ENCODE results near the gene OR56B4. TPM values are rescaled to one million over a fixed set of nuclear protein-coding genes. Genes with fewer than 3 reads are reported as not detected.

OR56B4 gene, protein sequence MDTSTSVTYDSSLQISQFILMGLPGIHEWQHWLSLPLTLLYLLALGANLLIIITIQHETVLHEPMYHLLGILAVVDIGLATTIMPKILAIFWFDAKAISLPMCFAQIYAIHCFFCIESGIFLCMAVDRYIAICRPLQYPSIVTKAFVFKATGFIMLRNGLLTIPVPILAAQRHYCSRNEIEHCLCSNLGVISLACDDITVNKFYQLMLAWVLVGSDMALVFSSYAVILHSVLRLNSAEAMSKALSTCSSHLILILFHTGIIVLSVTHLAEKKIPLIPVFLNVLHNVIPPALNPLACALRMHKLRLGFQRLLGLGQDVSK
- not detected in 2 replicates for total RNA-seq

GRCh38 chr11:6107384-6107783 lies at the start of gene OR56B4:
Gene OR56B4 (plus strand): TSS chr11:6107684. CDS start chr11:6107779, 95 bp downstream.

Other genes starting within 250 kb of the OR56B4 start
- not detected in 2 replicates for gene OR52E8, start 250.0 kb upstream of the OR56B4 start, total RNA-seq
- not detected in 2 replicates for gene OR52E4, start 227.1 kb upstream of the OR56B4 start, total RNA-seq
- not detected in 2 replicates for gene OR52E5, start 214.5 kb upstream of the OR56B4 start, total RNA-seq
- not detected in 2 replicates for gene OR56A3, start 165.4 kb upstream of the OR56B4 start, total RNA-seq
- gene OR56A5, start 139.2 kb upstream of the OR56B4 start, total RNA-seq = not detected in 2 replicates
- gene OR52L1, start 120.7 kb upstream of the OR56B4 start, total RNA-seq = not detected in 2 replicates
- gene OR56A4, start 100.7 kb upstream of the OR56B4 start, total RNA-seq = not detected in 2 replicates
- not detected in 2 replicates for gene OR56A1, start 76.9 kb upstream of the OR56B4 start, total RNA-seq
- gene OR52B2, start 62.6 kb downstream of the OR56B4 start, total RNA-seq = not detected in 2 replicates
- gene OR52W1, start 91.5 kb downstream of the OR56B4 start, total RNA-seq = not detected in 2 replicates
- not detected in 2 replicates for gene C11orf42, start 97.9 kb downstream of the OR56B4 start, total RNA-seq
- gene FHIP1B, start 127.0 kb downstream of the OR56B4 start, total RNA-seq = 9.4 and 10.7 TPM in 2 replicates
- gene CNGA4, start 131.4 kb downstream of the OR56B4 start, total RNA-seq = not detected in 2 replicates
- gene CCKBR, start 152.2 kb downstream of the OR56B4 start, total RNA-seq = not detected in 2 replicates
- gene CAVIN3, start 212.8 kb downstream of the OR56B4 start, total RNA-seq = 338 and 354 TPM in 2 replicates